GM19035 (cell line): Measurements from ENCODE around the gene DNASE1.

Experiments used
- ATAC-seq: cut with Tn5 transposase; IDR thresholded peaks from one replicate; pipeline ENCODE4 v1.9.1; 2021; ENCODE audit not compliant: unreplicated experiment

DNASE1 gene

DNA sequence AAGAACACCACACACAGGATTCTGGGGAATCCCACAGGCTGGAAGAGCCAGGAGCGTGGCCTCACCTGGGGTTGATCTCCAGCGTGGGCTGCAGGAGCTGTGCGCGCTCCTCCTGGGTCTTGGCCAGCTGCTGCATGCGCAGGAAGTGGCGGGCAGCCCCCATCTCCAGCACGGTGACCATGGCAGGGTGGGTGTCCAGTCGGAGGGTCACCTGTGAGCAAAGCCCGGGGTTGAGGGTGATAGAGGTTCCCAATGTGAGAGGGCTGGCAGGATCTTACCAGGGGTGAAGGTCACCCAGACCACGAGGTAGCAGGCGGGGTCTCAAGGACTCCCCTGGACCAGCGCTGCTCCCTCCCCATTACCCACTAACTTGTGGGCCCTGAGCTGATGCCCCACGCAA, 7.4 kb downstream of the DNASE1 start:
- ATAC-seq: no peak

DNA sequence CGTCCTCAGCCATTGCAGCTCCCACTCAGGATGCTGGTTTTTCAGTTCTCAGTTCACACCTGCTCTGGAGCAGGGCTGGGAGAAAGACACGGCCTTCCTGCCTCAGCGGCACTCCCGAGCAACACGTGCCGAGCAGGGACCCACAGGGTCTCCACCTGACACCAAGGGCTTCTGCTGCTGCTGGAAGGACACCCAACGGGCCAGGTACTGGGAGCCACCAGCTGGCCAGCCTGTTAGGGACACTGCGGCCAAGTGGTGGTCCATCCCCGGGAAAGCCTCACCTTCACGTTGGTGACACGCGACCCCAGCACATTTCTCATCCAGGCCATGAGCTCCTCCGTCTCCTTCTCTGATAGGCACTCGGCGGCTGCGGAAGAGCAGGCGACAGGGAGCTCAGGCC, 8.1 kb downstream of the DNASE1 start:
- ATAC-seq: no peak

DNA sequence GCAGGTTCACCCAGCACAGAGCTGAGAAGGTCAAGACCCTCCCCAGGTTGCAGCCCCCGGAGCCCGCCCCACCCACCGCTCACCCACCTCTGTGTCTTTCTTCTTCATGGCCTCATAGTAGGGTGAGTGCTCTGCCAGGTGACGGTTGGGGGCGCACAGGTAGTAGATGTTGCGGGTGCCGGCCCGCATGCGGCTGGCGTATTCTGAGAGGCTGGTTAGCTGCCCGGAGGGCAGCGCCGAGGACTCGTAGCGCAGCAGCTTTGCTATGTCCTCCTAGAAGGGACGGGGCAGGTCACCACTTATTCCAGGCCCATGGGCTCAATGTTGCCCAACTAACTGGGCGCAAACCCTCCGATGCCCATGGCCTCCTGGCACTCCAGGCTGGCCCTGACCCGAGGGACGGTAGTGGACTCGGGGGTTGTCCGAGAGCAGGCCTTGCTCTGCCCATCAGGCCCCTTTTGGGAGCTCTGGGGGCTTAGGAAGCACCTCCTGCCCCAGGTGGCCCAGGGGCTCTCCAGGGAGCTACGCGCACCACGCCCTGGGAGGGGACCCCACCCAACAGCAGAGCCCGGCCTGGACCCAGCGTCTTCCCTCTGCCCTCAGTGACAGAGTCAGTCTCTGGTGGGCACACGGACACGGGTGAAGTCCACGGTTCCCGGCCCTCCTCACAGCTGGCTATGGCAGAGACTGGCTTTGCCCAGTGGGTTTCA, 9.9 kb downstream of the DNASE1 start:
- ATAC-seq: no peak

DNA sequence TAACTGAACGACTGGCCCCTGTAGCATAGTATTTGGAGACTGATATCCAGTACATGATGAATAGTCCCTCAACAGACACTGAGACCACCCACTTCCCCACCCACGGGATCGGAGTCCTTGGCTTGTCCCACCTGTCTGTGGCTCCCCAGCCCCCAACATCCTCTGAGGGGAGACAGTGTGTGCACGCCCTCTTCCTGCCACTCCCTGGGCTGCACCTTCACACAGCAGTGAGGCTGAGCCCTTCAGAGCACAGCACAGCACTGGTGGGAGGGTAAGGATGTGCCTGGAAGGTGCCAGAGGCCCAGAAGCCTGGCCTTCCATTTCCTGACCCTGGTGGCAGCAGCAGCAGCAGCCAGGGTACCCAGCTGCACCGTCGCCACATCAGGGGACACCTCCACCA, 11.0 kb downstream of the DNASE1 start:
- no peak for ATAC-seq

DNA sequence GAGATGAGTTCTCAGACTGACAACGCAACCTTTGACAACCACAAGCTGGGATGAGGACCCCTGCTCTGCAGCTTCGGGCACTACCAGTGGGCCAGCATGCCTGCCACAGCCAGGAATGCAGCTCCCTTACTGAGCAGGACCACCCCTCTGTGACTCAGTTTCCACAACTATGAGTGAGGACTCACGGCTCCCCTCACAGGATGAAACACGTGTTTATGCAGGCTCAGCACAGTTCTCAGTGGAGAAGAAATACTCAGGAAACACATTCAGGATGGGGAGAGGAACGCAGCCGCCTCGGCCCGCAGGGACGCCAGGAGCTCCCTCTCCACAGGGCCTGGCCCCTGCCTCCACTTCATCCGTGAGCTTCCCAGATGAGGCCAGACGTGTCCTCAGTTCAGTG, 14.1 kb downstream of the DNASE1 start:
- no peak for ATAC-seq

DNA sequence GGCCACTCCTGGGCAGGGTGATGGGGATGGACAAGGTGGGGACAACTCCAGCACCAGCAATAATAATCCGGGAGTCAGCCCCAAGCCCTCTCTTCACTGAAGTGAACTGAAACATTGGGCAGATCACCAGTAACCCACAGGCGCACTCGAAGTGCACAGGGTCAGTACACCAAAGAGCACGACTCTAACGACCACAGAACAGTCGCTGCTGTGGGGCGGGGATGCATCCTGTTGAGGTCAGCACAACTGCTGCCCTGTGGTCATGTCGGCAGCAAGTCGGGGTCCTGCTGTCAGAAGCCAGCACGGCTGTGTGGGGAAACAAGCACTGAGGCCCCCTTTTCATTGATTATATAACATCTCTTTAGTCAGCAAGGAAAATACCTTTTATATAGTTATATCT, 14.6 kb downstream of the DNASE1 start:
- ATAC-seq: no peak

DNA sequence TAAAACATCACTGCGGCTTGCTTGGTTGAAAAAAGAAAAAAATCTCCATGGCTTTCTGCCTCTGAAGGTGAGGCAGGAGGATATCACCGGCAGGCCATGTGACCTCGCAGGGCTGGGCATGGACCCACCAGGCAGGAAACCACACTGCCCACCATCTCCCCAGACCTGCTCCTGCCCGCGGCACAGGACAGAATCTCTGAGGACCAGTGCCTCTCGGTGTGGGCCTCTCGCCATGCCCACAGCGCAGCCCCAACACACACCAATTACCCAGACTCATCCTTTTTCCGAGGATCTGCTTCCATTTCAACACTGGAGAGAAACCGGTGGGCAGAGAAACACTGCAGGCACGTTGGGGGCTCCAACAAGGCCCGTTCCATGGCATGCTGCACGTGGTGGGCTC, 16.2 kb downstream of the DNASE1 start:
- ATAC-seq: no peak

DNA sequence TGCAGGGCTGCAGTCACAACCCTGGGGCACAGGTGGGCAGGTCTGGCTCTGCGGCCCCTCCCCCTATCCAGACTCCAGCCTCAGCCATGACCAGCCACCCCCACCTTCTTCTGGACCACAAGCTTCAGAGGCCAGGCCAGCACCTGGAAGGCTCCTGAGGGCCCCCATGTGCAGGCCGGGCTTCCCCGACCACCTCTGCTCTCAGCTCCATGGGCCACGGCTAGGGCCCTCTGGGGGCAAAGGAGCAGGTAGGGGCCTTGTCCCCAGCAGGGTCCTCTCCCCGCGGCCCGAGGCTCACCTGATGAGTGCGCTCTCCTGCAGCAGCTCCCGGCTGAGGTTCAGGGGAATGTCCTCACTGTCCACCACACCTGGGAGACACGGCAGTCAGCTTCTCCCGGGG, 16.9 kb downstream of the DNASE1 start:
- no peak for ATAC-seq

DNA sequence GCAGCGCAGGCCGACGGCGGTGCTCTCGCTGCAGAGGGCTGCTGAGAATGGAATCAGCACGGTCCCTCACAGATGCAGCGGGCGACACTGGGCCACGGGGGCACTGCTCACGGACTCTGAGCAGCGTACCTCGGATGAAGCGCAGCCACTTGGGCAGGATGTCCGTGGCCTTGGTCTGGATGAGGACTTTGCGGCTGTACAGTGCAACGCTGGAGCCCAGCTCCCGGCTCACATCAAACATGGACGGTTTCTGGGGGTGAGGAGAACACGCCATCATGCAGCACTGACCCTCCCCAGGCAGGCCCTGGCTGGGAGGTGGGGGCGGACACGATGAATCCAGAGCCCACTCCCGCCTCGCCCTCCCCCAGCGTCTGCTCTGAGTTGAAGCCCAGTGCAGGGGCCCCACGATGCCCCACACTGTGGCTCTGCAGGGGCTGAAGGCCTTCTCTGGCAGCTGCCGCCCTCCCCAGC, 18.1 kb downstream of the DNASE1 start:
- ATAC-seq: no peak

DNA sequence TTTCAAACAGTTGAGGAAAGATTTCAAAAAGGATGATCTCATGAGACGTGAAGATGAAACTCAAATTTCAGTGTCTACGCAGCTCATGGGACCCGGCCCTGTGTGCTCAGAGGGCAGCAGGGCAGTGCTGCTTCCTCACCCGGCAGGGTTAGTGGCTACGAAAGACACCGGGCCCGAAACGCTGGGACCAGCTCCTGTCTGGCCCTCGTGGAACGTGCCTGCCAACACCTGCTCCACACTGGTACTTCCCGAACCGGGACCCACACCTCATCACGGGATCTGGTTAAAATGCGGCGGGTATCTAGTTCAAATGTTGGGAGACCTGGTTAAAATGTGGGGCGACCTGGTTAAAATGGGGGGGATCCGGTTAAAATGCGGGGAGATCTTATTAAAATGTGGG, 18.7 kb downstream of the DNASE1 start:
- ATAC-seq: no peak

DNA sequence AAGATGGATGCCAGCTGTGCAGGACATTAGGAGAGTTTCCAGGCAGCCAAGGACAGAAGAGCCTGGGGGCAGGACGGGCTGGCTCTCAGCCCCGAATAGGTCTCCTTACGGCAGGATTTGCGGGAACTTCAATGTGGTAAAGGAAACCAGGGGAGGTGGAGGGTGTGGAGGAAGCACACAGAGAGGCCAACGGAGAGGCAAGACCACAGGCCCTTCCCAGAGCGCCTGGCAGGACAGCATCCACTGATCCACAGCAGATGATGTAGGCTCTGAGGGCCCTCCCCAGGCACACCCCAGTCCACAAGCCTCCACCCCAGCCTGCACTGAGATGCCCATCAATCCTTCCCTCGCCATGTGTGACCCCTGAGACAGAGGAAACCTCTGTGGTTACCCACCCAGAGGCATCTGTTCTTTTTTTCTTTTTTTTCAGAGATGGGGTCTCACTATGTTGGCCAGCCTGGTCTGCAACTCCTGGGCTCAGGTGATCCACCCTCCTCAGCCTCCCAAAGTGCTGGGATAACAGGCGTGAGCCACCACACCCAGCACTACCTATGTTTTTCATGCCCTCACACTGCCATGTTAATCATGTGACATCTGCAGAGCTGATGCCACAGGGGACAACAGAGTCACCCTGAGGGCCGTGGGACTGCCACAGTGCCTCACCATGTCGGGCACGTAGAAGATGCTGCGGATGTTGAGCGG, 19.3 kb downstream of the DNASE1 start:
- no peak for ATAC-seq

DNA sequence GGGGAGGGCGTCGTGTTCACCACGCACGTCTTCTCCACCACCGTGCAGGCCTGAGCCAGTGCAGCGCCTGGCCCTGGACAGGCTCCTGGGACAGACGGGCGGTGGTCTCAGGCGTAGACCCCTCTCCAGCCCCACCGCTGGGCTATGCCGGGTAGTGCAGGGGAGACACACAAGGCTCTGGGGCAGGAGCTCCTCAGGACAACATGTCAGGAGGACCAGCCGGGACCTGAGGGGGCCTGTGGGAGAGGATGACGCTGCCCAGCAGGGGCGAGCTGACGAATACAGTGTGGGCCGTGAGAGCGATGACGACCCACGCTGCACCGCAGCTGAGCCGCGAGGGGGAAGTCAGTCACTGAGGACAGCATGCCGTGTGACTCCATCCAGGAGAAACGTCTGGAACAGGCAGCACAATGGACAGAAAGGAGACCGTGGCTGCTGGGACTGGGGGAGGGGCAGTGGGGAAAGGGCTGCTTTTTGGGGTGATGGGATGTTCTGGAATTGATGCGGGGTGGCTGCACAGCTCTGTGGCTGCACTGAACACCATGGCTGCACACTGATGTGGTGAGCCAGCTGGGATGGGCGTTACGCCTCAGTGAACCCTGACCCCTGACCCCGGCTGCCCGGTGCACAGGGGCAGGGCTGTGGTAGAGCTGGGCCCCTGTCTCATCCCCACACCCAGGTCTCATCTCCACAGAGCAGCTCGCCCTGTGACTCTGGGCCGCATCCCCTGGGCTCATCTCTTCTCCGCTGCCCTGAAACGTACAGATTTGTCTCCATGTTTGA, 20.2 kb downstream of the DNASE1 start:
- ATAC-seq: no peak

DNA sequence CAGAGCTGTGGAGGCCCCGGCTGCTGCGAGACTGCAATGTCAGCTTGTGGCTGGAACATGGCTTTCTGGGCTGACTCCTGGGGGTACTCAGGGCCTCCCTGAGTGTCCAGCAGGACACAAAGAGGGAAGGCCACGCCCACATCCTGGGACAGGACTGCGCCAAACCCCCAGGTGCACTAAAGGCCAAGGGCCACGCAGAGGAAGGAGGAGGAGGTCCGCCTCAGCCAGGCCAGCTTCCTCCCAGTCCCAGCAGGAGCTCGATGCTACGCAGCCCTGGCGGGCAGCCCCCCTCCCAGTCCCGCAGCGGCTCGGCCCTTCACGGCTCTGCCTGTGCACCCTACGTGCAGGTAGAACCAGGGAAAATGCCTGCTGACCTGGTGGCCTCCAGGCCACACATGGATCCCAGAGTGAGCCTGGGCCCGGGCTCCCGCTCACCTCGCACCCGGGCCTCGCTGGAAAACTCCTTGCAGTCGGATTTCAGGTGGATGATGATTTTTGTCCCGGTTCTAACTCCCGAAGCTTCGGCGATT, 21.2 kb downstream of the DNASE1 start:
- no peak for ATAC-seq

DNA sequence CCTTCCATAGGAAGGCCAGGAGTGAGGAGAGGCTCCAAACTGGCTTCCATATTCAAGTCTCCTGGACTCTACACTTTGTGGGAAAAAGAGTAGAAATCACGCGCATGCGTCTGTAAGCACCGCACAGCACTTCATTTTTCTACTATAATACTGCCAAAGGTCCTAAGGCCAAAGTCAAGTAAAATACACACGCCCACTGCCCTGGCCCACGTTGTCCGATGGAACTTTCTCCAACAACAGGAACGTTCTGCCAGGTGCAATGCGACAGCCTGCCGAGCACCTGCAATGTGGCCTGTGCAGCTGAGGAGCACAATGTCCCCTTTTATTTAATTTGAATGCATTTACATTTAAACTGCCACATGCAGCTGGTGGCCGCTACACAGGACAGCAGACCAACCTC, 23.5 kb downstream of the DNASE1 start:
- ATAC-seq: no peak

DNA sequence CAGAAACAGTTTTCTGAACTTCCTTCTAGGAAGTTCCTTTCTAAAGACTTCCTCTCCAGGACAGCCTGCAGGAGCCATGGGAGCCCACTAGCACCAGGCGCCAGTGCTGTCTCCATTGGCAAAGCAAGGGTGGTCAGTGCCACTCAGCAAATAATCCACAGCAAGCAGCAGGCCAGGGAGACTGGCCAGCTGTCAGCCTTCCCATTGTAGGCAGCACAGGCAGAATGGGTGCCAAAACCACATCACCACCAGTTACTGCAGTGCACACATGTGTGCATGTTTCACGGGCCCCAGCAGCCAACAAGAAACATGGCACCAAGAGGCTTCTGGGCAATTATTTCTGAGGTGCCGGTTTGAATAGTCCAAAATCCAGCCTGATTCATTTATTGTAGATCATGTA, 26.7 kb downstream of the DNASE1 start:
- no peak for ATAC-seq

DNA sequence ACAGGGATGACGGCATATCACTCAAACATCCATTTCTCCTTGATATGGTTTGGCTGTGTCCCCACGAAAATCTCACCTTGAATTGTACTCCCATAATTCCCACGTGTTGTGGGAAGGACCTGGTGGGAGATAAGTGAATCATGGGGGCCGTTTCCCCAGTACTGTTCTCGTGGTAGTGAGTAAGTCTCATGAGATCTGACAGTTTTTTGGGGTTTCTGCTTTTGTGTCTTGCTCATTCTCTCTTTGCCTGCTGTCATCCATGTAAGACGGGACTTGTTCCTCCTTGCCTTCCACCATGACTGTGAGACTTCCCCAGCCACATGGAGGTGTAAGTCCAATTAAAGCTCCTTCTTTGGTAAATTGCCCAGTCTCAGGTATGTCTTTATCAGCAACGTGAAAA, 32.5 kb downstream of the DNASE1 start:
- ATAC-seq: no peak

DNA sequence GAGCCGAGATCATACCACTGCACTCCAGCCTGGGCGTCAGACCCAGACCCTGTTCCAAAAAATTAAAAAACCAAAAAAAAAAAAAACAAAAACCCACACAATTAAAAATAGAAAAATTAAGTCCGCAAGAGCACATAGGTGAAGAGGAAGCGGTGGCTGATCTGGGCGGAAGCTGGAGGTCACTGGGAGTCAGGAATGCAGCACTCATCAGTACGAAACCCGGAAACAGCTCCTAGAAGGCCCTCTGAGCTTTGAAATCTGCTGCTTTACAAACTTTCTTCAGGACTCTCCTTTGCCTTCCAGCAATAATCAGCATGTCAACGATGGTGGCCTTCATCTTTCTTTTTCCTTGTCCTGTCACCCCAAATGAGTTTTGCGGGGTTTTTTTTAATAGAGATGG, 33.3 kb downstream of the DNASE1 start:
- no peak for ATAC-seq

DNA sequence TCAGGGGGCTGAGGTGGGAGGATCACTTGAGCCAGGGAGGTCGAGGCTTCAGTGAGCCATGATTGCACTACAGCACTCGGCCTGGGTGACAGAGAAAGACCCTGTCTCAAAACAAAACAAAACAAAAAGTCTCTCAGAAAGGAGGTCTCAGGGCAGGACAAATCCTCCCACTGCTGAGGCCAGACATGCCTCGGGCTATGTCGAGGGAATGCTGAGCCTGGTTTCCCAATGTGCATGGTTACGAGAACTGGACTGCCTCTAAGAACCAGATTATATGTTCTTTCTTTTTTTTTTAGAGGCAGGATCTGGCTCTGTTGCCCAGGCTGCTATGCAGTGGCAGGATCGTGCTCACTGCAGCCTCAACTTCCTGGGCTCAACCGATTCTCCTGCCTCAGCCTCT, 35.2 kb downstream of the DNASE1 start:
- no peak for ATAC-seq

DNA sequence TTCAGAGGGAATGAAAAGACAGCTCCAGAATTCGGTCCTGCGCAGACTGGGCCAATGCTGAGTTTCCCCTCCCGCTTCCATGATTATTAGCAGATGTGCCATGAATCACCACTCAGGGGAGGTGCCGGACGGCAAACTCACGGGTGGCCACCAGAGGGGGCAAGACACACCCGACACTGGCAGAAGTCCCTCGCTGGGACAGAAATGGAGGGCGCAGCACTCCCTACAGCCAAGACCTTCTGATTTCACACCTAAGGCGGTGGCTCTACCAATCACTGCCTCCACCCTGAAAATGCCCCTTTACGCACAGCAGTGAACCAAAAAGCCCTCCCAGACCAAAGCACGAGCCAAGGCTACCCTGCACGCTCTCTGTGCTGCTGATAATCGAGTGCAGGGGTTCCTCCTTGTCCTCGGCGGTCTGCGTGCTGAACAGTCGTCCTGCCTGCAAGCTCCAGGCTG, 36.0 kb downstream of the DNASE1 start:
- ATAC-seq: no peak

DNA sequence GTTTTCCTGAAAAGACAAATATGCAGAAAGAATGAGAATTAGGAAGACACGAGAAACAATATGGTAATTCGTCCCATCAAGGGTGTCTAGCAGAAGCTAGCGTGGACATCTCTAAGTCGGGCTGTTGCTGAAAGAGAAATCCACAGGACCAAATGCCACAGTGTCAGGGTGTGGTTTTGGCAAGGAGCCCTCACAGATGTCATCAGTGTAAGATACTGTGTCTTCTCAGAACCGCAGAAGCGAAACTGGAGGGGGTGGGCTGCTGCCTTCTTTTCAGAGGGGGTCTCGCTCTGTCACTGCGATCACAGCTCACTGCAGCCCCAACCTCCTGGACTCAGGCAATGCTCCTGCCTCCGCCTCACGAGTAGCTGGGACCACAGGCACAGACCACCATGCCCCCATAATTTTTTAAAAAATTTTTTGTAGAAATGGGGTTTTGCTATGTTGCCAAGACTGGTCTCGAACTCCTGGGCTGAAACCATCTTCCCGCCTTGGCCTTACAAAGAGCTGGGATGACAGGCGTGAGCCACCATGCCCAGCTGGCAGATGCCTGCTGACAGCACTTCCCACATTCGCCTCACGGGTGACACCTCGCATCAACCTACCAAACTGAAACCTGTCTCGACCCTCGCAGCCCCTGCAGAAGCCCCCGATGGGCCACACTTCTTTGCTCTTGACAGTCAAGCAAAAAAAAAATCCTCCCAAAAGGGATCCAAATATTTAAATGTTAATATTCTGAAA, 36.7 kb downstream of the DNASE1 start:
- no peak for ATAC-seq

DNA sequence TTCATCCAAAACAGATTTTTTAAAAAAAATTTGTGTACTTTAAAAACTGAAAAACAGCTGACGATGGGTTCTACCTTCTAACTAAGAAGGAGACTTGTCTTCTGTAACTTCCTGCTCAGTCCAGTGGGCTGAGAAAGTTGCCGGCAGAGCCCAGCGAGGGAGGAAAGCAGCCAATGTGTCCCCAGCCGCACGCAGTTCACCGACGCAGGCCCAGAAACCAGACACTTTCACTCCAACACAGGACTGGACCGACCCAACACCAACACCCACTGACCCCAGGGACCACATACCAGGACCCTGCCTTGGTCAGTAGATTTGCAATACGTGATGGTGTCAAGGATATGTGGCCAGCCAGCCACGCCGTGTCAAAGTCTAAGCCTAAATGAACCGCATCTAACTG, 37.3 kb downstream of the DNASE1 start:
- ATAC-seq: no peak
